ENCODE data around the gene PPP1R37. TPM values are rescaled to one million over a fixed set of nuclear protein-coding genes. Genes with fewer than 3 reads are reported as not detected.
A peak's percentile ranks its signal among the peaks of the same experiment; 100 is the strongest.

Gene PPP1R37
- total RNA-seq, 1 donor from 2014 or later, result 31.1 TPM

DNA sequence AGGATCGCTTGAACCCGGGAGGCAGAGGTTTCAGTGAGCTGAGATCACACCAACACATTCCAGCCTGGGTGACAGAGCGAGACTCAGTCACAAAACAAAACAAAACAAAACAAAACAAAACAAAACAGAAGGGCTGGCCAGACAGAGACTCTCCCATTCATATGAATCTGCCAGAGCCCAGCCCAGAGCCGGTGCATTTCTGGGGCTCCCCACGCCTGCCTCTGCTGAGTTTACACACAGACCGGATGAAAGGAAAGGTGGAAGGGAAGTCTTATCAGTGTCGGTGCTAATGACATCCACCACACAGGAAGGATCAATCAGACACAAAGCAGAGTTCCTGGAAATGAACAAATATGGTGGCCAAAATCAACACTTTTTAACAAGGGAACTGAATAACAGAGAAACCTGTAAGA is 78.2 kb downstream of the PPP1R37 start:
- no peak overlapping the region for H3K4me3 ChIP-seq
- no peak for DNase-seq
- H3K27me3 ChIP-seq, result no peaks in the 10 kb centered on the region
- H3K27ac ChIP-seq, result peak overlapping the region; percentile 66
- H3K9me3 ChIP-seq, result no peaks in the 10 kb centered on the region
- intact Hi-C loops (cut with DNase I), result no loop called here
- H3K36me3 ChIP-seq, result no peaks in the 10 kb centered on the region
- ATAC-seq, result no peak
- H3K4me1 ChIP-seq, result peaks cover 18% of the 10 kb centered on the region
- TF ChIP-seq, protein P1, sequence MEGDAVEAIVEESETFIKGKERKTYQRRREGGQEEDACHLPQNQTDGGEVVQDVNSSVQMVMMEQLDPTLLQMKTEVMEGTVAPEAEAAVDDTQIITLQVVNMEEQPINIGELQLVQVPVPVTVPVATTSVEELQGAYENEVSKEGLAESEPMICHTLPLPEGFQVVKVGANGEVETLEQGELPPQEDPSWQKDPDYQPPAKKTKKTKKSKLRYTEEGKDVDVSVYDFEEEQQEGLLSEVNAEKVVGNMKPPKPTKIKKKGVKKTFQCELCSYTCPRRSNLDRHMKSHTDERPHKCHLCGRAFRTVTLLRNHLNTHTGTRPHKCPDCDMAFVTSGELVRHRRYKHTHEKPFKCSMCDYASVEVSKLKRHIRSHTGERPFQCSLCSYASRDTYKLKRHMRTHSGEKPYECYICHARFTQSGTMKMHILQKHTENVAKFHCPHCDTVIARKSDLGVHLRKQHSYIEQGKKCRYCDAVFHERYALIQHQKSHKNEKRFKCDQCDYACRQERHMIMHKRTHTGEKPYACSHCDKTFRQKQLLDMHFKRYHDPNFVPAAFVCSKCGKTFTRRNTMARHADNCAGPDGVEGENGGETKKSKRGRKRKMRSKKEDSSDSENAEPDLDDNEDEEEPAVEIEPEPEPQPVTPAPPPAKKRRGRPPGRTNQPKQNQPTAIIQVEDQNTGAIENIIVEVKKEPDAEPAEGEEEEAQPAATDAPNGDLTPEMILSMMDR (IDR thresholded peaks at IDR 0.05), result no peak

DNA sequence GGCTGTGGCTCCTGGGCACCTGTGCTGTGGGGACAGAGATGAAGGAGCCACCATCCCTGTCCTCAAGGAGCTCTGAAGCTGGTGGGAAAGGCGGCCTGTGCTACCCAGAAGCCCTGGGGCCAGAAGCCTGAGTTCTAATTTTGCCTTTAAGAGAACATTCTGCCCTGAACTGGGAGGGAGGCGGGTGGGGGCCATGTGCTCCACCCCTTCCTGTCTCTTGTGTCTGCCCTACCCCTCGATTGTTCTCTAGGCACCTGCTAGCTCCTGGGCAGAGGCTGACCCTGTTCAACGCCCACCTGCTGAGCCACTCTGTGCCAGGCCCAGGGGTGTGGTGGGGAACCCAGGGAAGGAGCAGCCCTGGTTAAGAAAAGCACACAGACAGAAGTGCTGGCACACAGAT is 79.2 kb downstream of the PPP1R37 start:
- TF ChIP-seq, protein P1 (IDR thresholded peaks at IDR 0.05), result no peak
- Histone ChIP-seq H3K4me1 (peaks cover 20% of the 10 kb centered on the region), H3K9me3 (no peaks in the 10 kb centered on the region), H3K27me3 (no peaks in the 10 kb centered on the region), H3K27ac (peak overlapping the region; percentile 30), H3K36me3 (no peaks in the 10 kb centered on the region), H3K4me3 (no peak overlapping the region)
- ATAC-seq (peak; percentile 4), DNase-seq (no peak)
- intact Hi-C loops (cut with DNase I), result no loop called here

DNA sequence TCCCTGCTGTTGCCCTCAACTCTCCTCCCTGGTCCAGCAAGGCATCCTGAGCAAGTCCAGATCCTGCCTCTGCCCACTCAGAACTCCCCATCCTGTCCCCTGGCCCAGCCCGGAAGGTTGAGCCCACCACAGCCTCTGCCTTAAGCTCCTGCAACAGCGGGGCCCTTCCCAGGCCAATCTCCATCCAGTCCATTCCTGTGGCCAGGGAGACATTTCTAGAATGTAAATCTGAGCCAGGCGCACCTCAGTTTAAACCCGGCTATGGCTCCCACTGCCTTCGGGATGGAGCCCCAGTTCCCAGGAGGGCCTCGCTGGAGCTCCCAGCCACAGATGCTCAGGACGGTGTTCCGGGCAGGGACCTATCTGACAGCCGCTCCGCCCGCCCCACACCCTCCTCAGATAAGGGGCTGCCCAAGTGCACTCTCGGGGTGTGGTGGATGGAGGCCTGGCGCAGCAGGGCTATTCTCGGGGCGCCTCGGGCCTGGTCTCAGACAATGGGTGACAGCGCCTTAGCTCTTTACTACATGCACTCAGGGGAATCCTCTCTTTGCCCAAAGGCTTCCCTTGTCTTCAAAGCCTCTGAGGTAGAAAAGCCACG is 79.7 kb downstream of the PPP1R37 start:
- Histone ChIP-seq H3K4me3 (no peak overlapping the region), H3K9me3 (no peaks in the 10 kb centered on the region), H3K27me3 (no peaks in the 10 kb centered on the region), H3K4me1 (peaks cover 25% of the 10 kb centered on the region), H3K27ac (peak overlapping the region; percentile 30), H3K36me3 (no peaks in the 10 kb centered on the region)
- no peak for DNase-seq
- intact Hi-C loops (cut with DNase I), result no loop called here
- TF ChIP-seq, protein P1 (IDR thresholded peaks at IDR 0.05), result no peak
- ATAC-seq, result no peak

DNA sequence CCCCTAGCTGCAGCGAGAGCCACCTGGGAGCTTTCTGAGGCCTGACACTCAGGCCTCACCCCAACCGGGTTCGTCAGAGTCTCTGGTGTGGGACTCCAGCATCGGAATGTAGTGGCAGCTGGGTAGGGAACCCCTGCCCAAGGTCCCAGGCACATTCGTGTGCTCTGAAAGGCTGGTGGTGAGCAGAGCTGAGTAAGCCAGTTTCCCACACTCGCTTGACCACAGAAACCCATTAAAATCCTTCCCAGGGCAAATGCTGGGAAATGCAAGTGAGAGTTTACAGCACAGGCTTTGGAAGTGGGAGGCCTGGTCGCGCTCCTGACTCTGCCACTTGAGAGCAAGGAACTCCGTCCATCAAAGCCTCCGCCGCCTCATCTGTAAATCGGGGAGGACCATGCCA is 80.8 kb downstream of the PPP1R37 start:
- Histone ChIP-seq H3K27ac (no peak overlapping the region), H3K9me3 (no peaks in the 10 kb centered on the region), H3K27me3 (no peaks in the 10 kb centered on the region), H3K4me3 (no peak overlapping the region), H3K36me3 (no peaks in the 10 kb centered on the region), H3K4me1 (peaks cover 25% of the 10 kb centered on the region)
- intact Hi-C loops (cut with DNase I), result no loop called here
- TF ChIP-seq, protein P1 (IDR thresholded peaks at IDR 0.05), result no peak
- DNase-seq (no peak), ATAC-seq (no peak)

DNA sequence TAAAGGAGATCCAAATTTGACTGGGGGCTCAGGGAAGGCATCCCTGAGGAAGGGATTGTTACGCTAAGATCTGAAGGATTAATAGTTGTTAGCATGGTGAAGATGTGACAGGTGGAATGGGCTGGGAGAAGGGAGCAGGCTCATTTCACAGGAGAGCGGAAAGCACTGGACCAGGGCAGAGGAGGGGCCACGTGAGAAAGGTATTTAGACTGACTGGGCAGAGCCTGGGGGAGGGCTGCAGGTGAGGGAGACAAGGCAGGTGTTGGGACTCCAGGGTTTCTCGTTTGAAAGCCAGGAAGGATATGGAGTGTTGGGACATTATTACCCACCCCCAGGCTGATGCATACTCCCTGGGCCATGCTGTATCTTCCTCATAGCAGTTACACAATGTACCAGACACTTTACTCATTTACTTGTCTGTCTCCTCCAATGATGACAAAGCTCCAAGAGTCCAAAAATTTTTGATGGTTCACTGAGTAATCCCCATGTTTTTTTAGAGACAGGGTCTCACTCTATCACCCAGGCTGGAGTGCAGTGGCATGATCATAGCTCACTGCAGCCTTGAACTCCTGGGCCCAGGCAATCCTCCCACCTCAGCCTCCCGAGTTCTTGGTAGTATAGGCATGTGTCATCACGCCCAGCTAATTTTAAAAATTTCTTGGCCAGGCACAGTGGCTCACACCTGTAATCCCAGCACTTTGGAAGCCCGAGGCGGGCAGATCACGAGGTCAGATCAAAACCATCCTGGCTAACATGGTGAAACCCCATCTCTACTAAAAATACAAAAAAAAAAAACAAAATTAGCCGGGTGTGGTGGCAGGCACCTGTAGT is 82.8 kb downstream of the PPP1R37 start:
- intact Hi-C loops (cut with DNase I), result no loop called here
- TF ChIP-seq, protein P1 (IDR thresholded peaks at IDR 0.05), result no peak
- H3K27ac ChIP-seq, result no peak overlapping the region
- DNase-seq (no peak), ATAC-seq (no peak)
- no peaks in the 10 kb centered on the region for H3K36me3 ChIP-seq
- no peak overlapping the region for H3K4me3 ChIP-seq
- peaks cover 30% of the 10 kb centered on the region for H3K4me1 ChIP-seq
- no peaks in the 10 kb centered on the region for H3K9me3 ChIP-seq
- no peaks in the 10 kb centered on the region for H3K27me3 ChIP-seq
